Measurements from ENCODE around the gene KRTAP20-2. TPM values are rescaled to one million over a fixed set of nuclear protein-coding genes. Genes with fewer than 3 reads are reported as not detected.

KRTAP20-2 gene
- total RNA-seq, 1 experiment from 2014 or later: not detected

GRCh38 chr21:30638686-30639085 lies 3.7 kb downstream of the KRTAP20-2 start:
- intact Hi-C loops (cut with micrococcal nuclease; ENCODE audit: unreplicated experiment): no loop called here
- no peak overlapping the region for H3K27ac ChIP-seq (ENCODE audit: low read length)
- DNase-seq (ENCODE audit: low read depth, low spot score): no peak
- H3K4me1 ChIP-seq (ENCODE audit: control insufficient read depth, insufficient read depth, low read length): no peaks in the 10 kb centered on the region
- no peak overlapping the region for H3K4me3 ChIP-seq (ENCODE audit: low read depth in 2 of 2, low read length in 2 of 2)
- ChIA-PET CTCF (no interaction called here), POLR2A (no interaction called here)
- no peaks in the 10 kb centered on the region for H3K9me3 ChIP-seq (ENCODE audit: control insufficient read depth, insufficient read depth, low read depth, low read length)
- no TSS peak for BruUV-seq (replicated peaks)
- in situ Hi-C loops (cut with HindIII; ENCODE audit: low pct_unique_long_range_greater_than_20kb, low sequenced_read_pairs): no loop called here
- H3K36me3 ChIP-seq (ENCODE audit: control insufficient read depth, insufficient read depth, low read length): no peaks in the 10 kb centered on the region
- TF ChIP-seq CTCF (IDR thresholded peaks at IDR 0.05) (no peak), TCF7L2 (IDR thresholded peaks at IDR 0.05; ENCODE audit: low read depth, low read length) (no peak), SIN3A (IDR thresholded peaks at IDR 0.05; ENCODE audit: borderline replicate concordance, insufficient read depth, low read depth, low read length) (no peak), REST (IDR thresholded peaks at IDR 0.05; ENCODE audit: insufficient read depth in 1 of 2, low read depth in 2 of 2, low read length in 1 of 2) (no peak), POLR2AphosphoS5 (IDR thresholded peaks at IDR 0.05; ENCODE audit: low read depth, low read length) (no peak)
- no peaks in the 10 kb centered on the region for H3K27me3 ChIP-seq (ENCODE audit: control insufficient read depth, insufficient read depth, low read length)
- ATAC-seq: no peak

GRCh38 chr21:30642564-30642963 lies 7.6 kb downstream of the KRTAP20-2 start, which contains the start of gene KRTAP20-3:
Gene KRTAP20-3, plus strand, starts transcription at chr21:30642864.
- no peak for TF ChIP-seq CTCF (IDR thresholded peaks at IDR 0.05)
- TF ChIP-seq TCF7L2 (IDR thresholded peaks at IDR 0.05; ENCODE audit: low read depth, low read length): no peak
- no peak for TF ChIP-seq SIN3A (IDR thresholded peaks at IDR 0.05; ENCODE audit: borderline replicate concordance, insufficient read depth, low read depth, low read length)
- TF ChIP-seq REST (IDR thresholded peaks at IDR 0.05; ENCODE audit: insufficient read depth in 1 of 2, low read depth in 2 of 2, low read length in 1 of 2): no peak
- TF ChIP-seq POLR2AphosphoS5 (IDR thresholded peaks at IDR 0.05; ENCODE audit: low read depth, low read length): no peak
- Histone ChIP-seq H3K27me3 (ENCODE audit: control insufficient read depth, insufficient read depth, low read length) (no peaks in the 10 kb centered on the region), H3K4me3 (ENCODE audit: low read depth in 2 of 2, low read length in 2 of 2) (no peak within 1 kb of the TSS), H3K27ac (ENCODE audit: low read length) (no peak within 1 kb of the TSS), H3K9me3 (ENCODE audit: control insufficient read depth, insufficient read depth, low read depth, low read length) (no peaks in the 10 kb centered on the region), H3K4me1 (ENCODE audit: control insufficient read depth, insufficient read depth, low read length) (no peaks in the 10 kb centered on the region), H3K36me3 (ENCODE audit: control insufficient read depth, insufficient read depth, low read length) (no peaks in the 10 kb centered on the region)
- no TSS peak for BruUV-seq (replicated peaks)
- no peak for DNase-seq (ENCODE audit: low read depth, low spot score)
- ChIA-PET CTCF (no interaction called here), POLR2A (no interaction called here)
- intact Hi-C loops (cut with micrococcal nuclease; ENCODE audit: unreplicated experiment) (no loop called here), in situ Hi-C loops (cut with HindIII; ENCODE audit: low pct_unique_long_range_greater_than_20kb, low sequenced_read_pairs) (no loop called here)
- no peak for ATAC-seq
